GM11168 (cell line): ENCODE measurements around the gene VMAC.

Experiments
- in situ Hi-C: fragments of 300-500 bp; cut with MboI; formaldehyde crosslinking; loops from one replicate; pipeline ENCODE4 v1.12.0; 2022; ENCODE audit warnings: low sequenced_read_pairs; ENCODE audit not compliant: unreplicated experiment

VMAC gene

GRCh38 chr19:5948752-5949564 is 44.3 kb downstream of the VMAC start:
- in situ Hi-C loops = no loop called here

GRCh38 chr19:5949792-5950305 is 45.2 kb downstream of the VMAC start:
- in situ Hi-C loops = no loop called here

- in situ Hi-C loops = no loop called here
These were observed 46.1 kb downstream of the VMAC start for GRCh38 chr19:5950741-5951140.

DNA sequence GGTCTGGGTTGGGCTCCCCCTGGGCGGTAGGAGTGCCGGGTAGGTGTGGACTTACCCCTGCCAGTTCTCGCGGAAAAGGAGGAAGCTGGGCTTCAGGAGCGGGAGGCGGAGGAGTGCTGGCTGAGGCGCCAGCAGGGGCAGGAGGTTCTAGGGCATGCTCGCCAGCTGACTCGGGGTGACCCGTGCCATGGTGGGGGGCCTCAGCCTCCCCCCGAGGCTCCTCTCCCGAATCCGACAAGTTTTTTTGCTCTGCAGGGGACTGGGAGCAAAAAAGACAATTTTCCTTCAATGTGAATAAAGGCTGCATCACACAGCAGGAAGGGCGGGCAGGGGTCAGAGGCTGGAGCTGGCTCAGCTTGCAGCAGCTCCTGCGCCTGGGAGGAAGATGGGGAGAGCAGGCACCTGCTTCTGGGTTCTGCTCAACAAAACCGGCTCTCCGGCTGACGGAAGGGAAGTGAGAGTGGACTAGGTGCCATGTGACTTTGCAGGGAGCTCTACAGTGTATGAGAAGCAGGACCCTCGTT is 46.7 kb downstream of the VMAC start:
- in situ Hi-C loops = no loop called here

DNA sequence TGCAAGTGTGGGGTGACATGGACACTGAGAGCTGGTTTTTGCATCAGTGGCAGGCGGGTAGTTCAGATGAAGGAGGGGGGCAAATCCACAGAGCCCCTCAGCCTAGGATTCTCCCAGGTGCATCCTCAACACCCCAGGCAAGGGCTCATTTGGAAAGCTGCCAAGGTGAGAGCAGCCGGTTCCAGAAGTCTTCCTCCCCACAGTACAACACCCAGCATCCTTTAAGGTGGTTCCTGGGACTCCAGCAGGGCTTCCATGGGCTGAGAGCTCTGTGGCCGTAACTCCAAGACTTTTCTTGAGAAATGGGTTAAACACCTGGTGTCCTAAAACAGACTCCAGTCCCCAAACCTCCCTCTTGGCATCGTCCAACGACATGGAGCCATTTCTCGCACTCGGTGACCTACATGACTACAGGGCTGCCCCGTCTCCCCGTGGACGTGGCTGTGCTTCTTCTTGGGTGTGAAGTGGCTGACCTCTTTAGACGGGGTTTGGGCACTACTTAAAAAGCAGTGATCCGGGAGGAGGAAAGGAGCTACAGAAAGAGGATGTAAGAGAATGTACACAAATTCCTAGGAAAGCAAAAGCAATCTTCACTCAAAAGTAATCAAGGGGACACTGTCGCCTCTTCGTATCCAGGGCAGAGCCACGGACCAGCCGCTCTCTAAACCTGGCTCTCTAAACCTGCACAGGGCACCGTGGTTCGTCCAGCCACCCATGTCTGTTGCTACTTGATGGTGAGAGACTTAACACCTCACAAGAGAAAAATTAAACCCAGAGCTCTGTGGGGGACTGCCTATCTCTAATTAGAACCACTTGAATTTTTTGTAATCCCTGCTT is 47.7 kb downstream of the VMAC start:
- in situ Hi-C loops = no loop called here

DNA sequence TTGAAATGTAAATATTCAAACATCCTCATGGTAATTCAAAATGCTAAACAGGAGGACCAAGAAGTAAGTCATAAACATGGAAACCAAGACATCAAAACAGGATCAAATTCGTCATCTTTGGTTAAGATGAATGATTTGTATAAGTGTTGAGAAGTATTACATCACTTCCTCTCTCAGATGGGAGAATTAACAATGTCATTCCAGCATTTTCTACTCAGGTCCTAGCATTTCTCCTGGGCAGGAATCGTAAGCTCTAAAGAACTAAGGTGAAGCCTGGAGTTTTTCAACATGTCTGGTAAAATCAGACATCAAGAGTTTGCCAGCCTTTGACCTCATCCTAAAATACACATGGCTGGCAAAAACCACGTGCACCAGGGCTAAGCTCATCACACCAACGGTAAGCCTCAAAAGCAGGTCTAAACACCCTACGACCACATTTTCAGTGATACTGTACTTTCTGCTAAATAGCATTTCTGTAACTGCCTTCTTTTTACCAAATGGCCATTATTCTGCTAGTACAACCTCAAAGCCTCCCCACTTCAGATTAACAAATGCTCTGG is 48.4 kb downstream of the VMAC start:
- in situ Hi-C loops = no loop called here

GRCh38 chr19:5953680-5954213 is 49.1 kb downstream of the VMAC start:
- in situ Hi-C loops = no loop called here

DNA sequence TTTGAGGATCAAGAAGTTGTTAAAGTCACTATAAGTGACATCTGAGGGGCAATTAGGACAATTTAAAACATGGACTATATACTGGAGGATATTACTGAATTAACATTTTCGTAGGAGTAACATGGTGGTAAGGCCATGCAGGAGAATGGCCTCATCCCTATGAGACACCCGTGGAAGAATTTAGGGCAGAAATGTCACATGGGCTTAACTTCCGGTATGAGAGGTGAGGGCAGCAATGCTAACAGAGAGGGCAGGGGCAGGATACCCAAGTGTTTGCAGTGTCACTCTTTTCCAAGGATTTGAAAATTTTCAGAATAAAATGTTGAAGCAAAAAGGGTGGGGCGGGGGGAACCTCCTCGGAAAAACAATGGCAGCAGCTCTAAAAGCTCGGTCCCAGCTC is 49.6 kb downstream of the VMAC start:
- in situ Hi-C loops = no loop called here

- in situ Hi-C loops = no loop called here
These were observed 50.9 kb downstream of the VMAC start for GRCh38 chr19:5955636-5955935.

GRCh38 chr19:5956323-5956722 is 51.7 kb downstream of the VMAC start:
- in situ Hi-C loops = no loop called here

- in situ Hi-C loops = no loop called here
These were observed 52.1 kb downstream of the VMAC start for GRCh38 chr19:5956728-5957127.

- in situ Hi-C loops = no loop called here
These were observed 52.5 kb downstream of the VMAC start for GRCh38 chr19:5957170-5957569.

GRCh38 chr19:5958074-5958850 is 53.6 kb downstream of the VMAC start:
- in situ Hi-C loops = no loop called here

GRCh38 chr19:5958851-5959122 is 54.1 kb downstream of the VMAC start:
- in situ Hi-C loops = no loop called here

DNA sequence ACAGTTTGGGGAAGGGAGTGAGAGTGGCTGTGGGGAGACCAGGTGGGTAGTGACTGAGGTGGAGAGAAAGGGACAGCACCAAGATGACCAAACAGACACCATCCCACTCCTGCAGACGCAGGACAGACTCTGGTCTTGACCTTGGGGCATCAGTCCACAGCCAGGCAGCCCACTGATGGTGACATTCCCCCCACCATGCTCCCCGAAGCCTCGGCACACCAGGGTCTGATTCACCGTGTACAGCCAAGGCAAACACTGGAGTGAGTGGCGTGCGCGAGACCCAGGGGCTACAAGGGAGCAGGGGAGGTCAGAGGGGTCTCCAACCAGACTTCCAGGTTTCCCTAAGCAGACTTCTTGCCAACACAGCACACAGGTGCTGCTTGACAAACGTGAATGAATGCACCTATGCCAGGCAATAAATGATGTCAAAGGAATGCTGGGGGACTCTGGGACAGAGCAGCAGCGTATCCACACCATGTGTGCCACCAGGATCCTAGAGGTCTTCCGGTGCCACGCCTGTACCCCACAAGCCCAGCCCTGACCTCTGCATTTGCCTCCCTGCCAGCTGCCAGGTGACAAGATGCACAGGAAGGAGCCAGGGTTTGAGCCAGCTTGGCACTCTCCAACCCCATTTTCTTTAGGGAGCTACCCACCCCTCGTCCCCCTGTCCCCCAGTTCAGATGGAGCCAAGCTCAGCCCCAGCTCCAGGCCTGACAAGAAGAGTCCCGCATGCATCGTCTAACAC is 54.8 kb downstream of the VMAC start:
- in situ Hi-C loops = no loop called here
